HG03139 (cell line): Measurements from ENCODE around the gene SPAG4.

ENCODE experiments used
- ATAC-seq: cut with Tn5 transposase; IDR thresholded peaks from one replicate; pipeline ENCODE4 v1.9.1; 2021; ENCODE audit not compliant: unreplicated experiment

Gene SPAG4, protein sequence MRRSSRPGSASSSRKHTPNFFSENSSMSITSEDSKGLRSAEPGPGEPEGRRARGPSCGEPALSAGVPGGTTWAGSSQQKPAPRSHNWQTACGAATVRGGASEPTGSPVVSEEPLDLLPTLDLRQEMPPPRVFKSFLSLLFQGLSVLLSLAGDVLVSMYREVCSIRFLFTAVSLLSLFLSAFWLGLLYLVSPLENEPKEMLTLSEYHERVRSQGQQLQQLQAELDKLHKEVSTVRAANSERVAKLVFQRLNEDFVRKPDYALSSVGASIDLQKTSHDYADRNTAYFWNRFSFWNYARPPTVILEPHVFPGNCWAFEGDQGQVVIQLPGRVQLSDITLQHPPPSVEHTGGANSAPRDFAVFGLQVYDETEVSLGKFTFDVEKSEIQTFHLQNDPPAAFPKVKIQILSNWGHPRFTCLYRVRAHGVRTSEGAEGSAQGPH

DNA sequence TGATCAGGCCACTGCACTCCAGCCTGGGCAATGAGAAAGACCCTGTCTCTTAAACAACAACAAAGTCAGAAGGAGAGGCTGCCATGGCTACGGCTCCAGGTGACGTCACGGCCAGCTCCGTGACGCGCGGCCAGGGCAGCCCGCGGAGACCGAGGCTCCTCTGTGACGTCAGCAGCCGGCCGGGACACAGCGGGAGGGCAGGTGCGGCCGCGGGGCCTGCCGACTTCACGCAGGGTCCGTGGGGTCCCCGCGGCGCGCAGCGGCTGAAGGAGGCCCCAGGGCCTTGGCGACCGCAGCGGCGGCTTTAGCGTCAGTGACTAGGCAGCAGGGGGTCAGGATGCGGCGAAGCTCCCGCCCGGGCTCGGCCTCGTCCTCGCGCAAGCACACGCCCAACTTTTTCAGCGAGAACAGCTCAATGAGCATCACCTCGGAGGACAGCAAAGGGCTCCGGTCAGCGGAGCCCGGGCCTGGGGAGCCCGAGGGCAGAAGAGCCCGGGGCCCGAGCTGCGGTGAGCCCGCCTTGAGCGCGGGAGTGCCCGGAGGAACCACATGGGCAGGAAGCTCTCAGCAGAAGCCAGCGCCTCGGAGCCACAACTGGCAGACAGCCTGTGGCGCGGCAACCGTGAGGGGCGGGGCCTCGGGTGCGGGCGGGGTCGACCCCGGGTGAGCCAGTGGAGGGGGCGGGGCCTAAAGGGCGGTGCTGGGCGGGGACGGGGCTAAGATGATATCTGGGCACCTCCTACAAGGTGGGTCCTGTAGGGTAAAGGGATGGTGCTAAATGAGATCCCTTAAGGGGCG lies at the start of gene SPAG4:
TSS of gene SPAG4 (plus strand) at position 163 of the 798 bp plus-strand sequence. CDS start at position 338, 175 bp downstream.
- peak; percentile 60 for ATAC-seq

DNA sequence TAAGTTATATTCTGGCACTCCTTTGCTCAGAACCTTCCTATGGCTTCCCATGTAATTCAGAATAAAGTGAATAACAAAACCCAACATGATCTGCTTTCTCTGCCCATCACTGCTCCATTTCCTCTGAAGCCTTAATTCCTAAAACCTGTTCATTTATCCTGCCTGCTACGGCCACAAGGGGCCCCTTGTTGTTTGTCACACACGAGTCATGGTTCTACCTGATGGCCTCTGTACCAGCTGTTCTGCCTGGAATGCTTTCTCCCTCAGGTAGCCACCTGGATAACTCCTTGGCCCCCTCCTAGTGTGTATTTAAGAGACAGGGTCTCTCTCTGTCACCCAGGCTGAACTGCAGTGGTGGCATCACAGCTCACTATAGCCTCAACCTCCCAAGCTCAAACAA lies 47.0 kb upstream of the SPAG4 start:
- ATAC-seq, result no peak

DNA sequence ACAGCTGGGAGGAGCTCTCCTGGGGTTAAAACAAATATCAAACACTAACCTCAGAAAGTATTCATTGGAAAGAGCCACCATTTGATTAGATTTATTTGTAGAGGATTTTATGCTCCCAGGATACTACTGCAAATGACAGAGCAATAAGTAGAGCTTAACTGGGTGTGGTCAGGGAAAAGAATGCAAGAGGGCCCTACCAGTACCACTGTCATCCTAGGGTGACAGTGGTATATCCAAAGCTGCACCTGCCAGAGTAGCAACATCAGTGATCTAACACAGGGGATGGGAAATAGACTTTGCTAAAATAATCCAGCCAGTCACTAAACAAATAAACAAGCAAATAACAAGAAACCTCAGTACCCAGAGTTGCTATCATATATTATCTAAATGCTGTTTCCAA lies 44.1 kb upstream of the SPAG4 start:
- no peak for ATAC-seq

DNA sequence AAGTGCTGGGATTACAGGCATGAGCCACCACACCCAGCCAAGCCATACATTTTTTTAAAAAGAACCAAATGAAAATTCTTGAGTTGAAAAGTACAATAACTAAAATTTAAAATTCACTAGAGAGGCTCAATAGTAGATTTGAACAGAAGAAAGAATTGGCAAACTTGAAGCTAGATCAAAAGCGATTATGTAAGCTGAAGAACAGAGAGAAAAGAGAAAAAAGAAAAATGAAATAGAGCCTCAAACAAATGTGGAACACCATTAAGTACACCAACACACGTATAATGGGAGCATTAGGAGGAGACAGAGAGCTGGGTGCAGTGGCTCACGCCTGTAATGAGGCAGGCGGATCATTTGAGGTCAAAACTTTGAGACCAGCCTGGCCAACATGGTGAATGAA lies 42.8 kb upstream of the SPAG4 start:
- ATAC-seq, result no peak

DNA sequence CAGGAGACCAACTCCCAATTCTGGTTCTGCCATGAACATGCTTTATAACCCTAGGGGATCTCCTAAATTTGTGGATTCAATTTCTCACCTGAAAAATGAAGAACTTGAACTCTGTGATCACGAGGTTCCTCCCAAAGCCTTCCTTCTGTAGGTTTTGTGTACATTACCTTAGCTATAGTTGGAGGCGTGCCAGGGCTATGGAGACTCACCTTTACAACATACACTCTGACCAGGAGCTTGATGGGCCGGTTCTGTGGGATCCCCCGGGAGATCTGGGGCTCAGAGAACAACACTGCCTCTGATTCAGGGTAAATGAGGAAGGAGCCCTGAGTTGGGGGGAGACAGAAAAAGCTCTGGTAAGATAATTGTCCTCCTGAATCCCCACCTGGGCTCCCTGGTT lies 39.7 kb upstream of the SPAG4 start:
- ATAC-seq, result no peak

DNA sequence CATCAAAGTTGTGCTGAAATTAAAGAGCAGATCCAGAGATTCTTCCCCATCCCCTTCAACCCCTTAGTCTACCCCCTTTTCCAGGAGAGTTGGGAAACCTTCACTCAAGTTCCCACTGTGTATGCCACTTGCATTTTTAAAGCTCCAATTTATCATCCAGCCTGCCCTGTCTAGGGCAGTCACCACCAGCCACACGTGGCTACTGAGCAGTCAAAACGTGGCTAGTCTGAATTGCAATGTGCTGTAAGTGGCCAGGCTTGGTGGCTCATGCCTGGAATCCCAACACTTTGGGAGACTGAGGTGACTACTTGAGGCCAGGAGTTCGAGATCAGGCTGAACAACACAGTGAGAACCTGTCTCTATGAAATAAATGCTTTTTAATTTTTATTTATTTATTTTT lies 38.8 kb upstream of the SPAG4 start:
- no peak for ATAC-seq

DNA sequence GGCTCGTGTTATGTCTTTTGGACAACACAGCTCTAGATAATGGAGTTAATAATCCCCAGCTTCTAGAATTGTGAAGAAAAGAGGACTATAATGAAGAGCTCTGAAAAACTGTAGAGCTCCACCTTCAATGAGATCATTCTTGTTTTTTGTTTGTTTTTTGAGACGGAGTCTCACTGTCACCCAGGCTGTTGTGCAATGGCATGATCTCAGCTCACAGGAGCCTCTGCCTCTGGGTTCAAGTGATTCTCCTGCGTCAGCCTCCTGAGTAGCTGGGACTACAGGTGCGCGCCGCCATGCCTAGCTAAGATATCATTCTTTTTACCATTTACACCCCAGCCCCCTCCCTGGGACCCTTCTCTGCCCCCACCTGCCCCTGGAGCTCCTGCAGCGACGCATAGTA lies 37.2 kb upstream of the SPAG4 start:
- no peak for ATAC-seq

DNA sequence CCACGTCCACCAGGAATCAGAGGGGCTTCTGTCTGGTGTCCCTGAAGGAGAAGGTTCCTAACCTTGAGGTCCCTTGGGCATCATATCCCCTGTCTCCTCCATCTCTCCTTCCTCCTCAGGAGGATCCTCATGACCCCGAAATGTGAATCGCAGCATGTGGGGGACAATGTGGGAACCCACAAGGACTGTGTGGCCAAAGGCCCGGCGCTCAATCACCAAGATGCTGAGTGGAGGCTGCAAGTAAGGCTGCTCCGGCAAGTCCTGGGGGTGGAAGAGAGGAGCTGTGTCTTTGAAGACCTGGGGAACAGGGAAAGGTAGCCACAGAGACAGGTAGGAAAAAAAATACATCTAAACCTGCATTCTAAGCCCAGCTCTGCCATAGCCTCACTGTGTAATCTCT lies 36.4 kb upstream of the SPAG4 start:
- no peak for ATAC-seq

DNA sequence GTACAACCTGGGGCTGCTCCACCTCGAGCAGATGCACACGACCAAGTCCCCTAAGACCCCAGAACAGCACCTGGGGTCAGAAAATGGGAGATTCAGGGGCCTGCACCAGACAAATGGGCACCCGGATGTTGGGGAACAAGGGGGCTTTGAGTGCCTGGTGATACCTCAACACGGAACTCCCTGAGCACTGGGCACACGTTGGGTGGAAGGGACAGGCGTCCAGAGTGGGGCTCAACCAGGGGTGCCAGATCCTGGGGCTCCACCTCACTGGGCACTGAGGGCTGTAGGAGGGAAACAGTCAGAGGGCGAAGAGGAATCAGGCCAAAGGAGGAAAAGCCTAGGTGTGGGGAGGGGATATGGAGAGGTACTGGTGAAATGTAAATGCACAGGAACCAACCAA lies 33.5 kb upstream of the SPAG4 start:
- no peak for ATAC-seq

DNA sequence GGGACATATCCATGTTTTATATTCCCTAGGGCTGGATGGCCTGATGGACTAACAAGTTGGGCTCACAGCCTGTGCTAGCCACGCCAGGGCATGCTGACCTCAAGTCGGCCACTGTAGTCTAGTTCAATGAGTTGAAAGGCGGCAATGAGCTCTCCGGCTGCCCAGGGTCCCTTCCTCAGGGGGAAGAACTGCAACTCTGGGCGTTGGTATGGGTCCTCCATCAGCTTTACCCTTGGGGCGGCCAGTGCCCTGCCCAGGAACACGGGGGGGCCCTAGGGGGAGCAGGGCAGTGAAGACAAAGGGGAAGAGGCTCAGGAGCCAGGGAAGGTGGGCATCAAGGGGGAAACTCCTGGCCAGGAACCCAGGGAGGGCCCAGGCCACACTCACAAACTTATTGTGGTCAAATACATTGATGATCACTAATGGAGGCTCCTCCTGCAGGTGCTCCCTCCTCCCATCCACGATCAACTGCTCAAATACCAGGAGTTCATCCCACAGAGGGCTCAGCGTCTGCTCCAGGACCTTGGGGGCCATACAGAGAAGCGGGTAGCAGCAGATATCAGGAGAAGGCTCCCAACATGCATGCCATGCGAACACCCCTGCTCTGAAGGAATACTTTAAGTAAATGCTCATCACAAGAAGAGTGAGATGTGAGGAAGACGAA lies 32.8 kb upstream of the SPAG4 start:
- ATAC-seq, result no peak

DNA sequence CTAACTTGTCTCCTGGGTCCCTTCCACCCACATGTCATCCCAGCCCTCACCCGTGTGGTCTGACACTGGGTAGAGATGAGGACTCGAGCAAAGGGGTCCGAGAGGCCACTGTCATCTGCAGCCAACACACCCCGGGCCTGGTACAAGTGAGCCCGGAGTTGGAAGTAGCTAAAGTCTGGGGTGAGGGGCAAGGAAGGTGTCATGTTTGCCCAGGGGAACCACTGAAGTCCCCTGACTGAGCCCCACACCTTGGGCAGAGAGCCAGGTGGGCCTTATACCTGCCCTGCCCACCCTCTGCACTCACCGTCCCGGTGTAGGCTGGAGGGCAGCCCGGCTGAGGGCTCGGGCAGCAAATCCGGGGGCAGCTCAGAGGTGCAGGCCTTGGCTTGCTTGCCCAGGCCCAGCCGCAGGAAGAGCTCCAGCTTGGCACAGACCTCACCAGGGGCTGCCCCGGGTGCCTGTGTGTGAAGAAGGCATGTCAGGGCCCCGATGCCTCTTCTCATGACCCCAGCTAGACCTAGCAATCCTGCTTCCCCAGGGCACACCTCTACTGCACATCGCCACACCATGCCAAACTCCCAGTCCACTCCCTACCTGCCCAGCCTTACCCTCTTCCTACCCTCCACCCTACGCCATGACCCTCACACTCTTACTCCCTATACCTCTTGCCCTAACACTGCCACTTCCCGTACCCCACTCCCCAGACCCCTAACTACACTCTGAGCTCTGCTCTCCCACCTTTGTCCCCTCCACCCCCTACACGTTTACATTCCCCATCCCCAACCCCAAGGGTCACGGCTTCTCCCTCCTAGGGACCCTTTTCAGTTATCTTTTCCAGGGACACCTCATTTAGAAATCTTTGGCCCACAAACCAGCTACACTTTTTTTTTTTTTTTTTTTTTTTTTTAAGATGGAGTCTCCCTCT lies 31.7 kb upstream of the SPAG4 start:
- ATAC-seq, result no peak

DNA sequence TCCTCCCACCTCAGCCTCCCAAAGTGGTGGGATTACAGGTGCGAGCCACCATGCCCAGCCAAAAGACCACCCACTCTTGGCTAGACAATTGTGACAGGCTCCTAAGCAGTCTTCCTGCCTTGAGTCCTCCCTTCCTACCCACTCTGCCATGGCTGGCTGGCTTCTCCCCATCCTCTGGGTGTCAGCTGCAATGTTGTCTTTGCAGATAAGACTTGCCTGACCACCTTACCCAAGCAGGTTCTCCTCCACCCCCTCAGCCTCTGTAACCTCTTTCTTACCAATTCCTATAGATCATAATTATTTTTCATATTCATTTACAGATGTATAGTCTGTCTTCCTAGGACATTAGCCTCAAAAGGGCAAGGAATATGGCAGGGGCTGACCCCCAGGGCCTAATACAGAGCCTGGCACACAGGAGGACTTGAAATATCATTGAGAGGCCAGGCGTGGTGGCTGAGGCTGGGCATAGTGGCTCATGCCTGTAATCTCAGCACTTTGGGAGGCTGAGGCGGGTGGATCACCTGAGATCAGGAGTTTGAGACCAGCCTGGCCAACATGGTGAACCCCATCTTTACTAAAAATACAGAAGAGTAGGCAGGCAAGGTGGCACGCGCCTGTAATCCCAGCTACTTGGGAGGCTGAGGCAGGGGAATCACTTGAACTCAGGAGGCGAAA lies 28.7 kb upstream of the SPAG4 start:
- ATAC-seq, result no peak

DNA sequence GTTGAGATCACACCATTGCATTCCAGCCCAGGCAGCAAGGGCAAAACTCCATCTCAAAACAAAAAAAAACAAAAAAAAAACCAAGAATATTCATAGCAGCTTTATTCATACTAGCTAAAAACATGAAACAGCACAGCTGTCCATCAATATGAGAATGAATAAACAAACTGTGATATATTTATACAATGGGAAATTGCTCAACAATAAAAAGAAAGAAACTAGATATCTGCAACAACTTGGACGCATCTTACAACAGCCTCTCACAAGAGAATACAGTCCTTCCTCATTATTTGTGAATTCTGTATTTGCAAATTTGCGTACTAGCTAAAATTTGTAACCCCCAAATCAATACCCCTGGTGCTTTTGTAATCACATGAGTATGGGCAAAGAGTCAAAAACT lies 28.2 kb upstream of the SPAG4 start:
- ATAC-seq, result no peak

DNA sequence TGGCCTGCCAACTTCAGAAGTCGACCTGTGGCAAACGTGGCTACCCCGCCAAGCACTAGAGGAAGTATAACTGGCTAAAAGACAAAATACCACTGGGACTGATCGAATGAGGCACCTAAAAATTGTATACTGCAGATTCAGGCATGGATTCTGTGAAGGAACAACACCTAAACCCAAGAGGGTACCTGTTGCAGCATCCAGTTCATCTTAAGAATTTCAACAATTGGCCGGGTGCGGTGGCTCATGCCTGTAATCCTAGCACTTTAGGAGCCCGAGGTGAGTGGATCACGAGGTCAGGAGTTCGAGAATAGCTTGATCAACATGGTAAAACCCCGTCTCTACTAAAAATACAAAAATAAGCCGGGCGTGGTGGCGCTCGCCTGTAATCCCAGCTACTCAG lies 27.2 kb upstream of the SPAG4 start:
- no peak for ATAC-seq

DNA sequence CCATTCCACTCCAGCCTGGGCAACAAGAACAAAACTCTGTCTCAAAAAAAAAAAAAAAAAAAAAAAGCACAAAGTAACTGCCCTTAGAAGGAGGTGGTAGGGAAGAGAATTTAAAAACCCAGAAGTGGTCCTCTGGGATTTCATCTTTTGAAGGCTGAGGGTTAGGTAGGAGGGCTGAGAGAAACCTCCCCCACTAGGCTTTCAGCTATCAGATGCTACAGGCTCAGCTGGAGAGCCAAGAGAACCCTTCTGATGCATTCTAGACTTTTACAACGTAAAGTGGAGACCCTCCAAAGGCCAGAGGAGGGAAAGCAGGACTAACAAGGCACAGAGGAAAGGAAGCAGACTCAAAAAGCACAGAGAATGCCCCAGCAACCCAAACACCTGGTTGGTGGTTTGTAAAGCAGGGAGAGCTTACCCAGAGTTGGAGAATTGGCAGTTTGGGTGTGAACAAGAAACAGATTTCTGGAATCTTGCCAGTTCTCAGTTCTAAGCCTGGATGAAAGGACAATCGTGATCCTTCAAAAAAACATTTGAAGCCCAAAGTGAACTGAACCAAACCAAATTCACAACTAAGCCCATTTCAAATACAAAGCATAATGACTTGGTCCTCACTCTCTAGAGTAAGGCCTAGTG lies 23.2 kb upstream of the SPAG4 start:
- ATAC-seq, result no peak

DNA sequence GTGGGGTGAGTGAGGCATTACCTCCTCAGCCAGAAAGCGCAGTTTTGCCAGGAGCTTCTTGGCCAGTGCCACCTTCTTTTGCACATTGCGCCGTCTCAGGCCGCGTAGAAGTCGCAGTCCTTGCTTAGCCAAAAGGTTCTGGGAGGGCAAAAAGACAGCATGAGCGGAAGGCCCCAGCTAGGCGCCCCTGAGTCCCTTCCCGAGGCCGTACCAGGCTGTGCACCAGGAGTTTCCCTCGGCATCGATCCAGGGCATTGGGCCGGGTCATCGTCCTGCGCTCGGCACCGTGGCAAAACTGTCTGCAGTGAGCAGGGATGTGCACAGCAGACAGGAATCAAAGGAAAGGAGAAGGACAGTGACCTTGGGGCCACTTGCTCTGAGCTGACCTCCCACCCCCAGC lies 20.2 kb upstream of the SPAG4 start:
- ATAC-seq, result no peak

DNA sequence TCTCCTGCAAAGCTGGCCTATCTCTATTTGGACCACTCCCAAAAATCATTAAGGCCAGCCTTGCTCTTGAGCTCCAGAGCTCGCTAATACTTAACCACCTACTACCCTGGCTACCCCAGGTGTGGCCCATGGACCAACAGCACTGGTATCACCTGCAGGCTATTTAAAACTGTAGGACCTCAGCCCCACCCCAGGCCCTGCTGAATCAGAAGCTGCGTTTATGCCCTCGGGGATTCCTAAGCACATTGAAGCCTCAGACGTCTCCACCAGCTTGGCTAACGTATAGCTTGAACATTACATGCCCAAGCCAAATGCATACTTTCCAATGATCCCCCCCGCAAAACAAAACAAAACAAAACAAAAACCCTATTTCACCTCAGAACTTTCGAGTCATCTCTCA lies 19.7 kb upstream of the SPAG4 start:
- no peak for ATAC-seq

DNA sequence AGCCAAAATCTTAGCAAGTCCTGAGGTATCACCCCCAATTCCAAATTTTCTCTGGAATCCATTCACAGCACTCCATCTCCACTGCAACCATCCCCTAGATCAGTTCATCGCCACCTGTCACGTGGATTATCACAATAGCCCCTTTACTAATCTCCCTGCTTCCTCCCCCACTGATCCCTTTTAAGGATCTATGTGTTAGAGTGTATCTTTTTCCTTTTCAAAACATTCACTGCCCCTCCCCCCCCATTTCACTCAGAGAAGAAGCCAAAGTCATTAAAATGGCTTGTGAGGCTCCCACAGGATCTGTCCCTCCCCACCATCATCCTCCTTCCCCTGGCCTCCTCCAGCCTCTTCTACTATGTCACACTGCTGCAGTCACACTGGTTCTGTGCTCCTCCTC lies 18.4 kb upstream of the SPAG4 start:
- no peak for ATAC-seq

DNA sequence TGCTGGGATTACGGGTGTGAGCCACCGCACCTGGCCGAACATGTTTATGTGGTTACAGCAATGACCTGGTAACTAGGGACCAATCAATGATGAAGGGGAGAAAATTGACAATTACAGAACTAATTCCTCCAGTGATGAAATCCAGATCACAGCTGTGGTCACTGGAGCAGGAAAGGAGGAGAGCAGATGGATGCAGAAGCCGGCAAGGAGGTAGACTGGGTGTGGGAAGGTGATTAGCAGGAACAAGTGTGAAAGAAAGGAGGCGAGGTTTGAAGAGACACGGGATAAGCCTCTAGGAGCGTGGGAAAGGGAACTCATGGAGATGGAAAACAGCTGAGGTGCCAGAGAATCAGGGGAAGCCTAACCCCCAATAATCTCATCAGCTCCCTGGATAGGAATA lies 17.2 kb upstream of the SPAG4 start:
- no peak for ATAC-seq
